Measurements from ENCODE around the gene ANKRD45.

GRCh38 chr1:173635116-173635515 lies 34.5 kb downstream of the ANKRD45 start, which contains the start of gene TEX50:
- TF ChIP-seq, protein P1, sequence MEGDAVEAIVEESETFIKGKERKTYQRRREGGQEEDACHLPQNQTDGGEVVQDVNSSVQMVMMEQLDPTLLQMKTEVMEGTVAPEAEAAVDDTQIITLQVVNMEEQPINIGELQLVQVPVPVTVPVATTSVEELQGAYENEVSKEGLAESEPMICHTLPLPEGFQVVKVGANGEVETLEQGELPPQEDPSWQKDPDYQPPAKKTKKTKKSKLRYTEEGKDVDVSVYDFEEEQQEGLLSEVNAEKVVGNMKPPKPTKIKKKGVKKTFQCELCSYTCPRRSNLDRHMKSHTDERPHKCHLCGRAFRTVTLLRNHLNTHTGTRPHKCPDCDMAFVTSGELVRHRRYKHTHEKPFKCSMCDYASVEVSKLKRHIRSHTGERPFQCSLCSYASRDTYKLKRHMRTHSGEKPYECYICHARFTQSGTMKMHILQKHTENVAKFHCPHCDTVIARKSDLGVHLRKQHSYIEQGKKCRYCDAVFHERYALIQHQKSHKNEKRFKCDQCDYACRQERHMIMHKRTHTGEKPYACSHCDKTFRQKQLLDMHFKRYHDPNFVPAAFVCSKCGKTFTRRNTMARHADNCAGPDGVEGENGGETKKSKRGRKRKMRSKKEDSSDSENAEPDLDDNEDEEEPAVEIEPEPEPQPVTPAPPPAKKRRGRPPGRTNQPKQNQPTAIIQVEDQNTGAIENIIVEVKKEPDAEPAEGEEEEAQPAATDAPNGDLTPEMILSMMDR (IDR thresholded peaks at IDR 0.05): no peak
- TF ChIP-seq POLR2A (IDR thresholded peaks at IDR 0.05): no peak

Measured in esophagus squamous epithelium (tissue), 4 donors.